CD4-positive, alpha-beta T cell treated with Interleukin-10 for 1 hour (primary cell): ENCODE data around the gene NDFIP2.

Source experiments
- DNase-seq: peaks from one replicate; pipeline ENCODE4 v3.0.0-alpha.2; 2020

The NDFIP2 gene

GRCh38 chr13:79462895-79463294, 18.1 kb upstream of the NDFIP2 start:
- no peak for DNase-seq

GRCh38 chr13:79463604-79464003, 17.4 kb upstream of the NDFIP2 start:
- no peak for DNase-seq

GRCh38 chr13:79466872-79467271, 14.1 kb upstream of the NDFIP2 start:
- DNase-seq: no peak

GRCh38 chr13:79468402-79468801, 12.6 kb upstream of the NDFIP2 start:
- no peak for DNase-seq

DNA sequence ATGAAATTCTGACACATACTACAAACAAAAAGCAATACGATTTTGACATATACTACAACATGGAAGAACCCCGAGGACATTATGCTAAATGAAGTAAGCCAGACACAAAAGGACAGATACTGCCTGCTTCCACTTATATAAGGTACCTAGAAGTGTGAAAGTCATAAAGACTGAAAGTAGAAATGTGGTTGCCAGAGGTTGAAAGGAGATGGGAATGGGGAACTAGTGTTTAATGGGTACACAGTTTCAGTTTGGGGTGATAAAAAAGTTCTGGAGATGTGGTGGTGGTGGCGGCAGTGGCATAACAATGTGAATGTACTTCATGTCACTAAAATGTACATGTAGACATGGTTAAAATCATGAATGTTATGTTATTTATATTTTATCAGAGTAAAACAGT, 12.1 kb upstream of the NDFIP2 start:
- DNase-seq: no peak

DNA sequence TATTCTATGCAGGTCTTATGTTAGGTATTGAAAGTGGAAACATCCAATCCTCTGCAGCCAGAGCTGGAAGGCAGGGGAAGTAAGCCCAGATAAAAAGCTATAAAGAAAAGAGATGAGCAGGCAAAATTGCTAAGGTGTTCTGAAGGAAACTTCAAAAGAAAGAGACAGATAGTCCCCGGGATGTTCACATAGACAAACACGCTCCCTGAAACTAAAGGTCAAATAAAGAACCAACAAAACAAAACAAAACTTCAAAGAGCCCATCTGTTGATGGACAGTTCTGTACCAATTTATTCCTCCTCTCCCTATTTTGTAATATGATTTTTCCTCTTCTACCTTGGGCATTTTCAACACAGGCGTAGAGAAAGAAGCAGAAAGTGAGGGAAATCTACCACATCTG, 11.3 kb upstream of the NDFIP2 start:
- DNase-seq: no peak

DNA sequence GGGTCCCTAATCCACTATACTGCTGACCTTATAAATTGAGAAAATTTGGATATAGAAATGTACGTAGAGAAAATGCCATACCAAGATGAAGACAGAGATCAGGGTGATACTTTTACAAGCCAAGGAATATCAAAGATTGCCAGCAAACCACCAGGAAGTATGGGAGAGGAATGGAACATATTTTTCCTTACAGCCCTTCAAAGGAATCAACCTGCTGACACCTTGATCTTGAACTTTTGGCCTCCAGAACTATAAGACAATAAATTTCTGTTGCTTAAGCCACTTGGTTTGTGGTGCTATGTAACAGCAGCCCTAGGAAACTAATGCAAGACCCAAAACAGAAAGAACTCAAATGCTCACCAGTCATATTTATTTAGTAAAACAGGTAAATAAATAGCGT, 10.3 kb upstream of the NDFIP2 start:
- DNase-seq: no peak

- no peak for DNase-seq
Observed at GRCh38 chr13:79475569-79475968, 5.4 kb upstream of the NDFIP2 start.

- DNase-seq: no peak
Observed at GRCh38 chr13:79477968-79478367, 3.0 kb upstream of the NDFIP2 start.

DNA sequence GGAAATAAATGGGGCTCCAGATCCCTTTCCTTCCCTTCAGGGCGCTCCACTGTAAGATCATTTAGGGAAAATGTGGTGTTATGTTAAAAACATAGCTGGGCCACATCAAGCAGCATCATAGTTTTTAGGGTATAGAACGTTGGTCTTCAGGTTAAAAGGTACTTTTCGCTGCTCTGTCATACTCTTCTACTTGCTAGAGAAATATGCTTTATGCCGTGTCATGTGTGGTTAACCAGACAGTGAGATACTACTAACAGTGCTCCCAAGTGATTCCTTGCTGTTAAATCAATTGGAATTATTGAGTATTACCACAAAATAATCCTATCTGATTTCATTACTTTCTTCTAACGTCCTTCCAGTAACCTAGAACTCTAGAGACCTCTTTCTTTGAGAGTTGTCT, 1.1 kb upstream of the NDFIP2 start:
- DNase-seq: no peak

DNA sequence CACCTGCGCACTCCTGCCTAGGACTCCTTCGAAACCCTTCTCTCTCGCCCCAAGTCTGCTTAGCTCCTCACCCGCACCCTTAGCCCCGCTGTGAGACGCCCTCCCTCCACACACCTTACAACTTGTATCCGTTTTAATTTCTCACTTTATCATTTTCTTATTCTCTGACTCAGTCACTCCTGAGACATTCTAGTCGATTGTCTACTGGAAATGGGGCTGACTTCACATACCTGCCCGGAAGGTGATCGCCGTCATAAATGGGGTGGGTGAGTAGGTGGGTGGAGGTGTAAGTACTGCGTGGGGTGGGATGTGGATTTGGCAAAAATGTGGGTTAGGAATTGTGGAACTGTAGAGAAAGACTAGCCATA, 714 bp downstream of the NDFIP2 start:
- peak; percentile 61 for DNase-seq

GRCh38 chr13:79482281-79482970, 1.5 kb downstream of the NDFIP2 start:
- no peak for DNase-seq

GRCh38 chr13:79483086-79483706, 2.2 kb downstream of the NDFIP2 start:
- DNase-seq: no peak

DNA sequence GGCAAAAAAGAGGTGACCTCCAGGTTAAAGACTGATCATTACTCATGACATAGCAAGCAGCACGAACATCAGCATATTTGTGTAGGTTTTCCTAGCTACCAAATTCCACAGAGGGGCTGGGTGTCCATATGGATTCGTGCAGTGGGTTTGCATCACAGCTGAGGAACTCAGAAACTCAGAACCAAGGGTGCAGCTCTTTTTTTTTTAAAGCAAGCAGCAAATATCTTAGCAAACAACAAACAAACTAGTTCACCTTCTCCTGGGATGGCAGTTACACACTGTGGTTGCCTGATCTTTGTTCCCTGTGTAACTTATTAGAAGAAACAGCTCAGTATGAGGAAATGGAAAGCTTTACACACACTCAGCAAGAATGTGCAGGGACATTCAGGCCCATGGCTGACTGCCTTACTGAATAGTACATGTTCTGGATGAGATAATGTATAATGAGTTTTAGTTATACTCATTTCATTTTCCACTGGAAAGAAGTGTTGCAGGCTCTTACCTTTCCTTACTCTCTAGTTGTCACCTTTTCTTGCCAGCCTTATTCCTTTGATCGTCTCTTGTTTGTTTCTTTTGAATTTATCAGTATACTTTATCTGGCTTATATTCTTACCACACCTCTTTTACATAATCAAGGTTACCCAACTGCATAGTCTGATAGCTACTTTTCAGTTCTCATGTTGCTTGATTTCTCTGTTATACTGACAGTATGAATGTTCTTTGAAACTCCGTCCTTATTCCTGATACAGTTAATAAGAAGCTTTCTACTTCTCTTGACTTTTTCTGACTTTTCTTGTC, 4.3 kb downstream of the NDFIP2 start:
- no peak for DNase-seq

DNA sequence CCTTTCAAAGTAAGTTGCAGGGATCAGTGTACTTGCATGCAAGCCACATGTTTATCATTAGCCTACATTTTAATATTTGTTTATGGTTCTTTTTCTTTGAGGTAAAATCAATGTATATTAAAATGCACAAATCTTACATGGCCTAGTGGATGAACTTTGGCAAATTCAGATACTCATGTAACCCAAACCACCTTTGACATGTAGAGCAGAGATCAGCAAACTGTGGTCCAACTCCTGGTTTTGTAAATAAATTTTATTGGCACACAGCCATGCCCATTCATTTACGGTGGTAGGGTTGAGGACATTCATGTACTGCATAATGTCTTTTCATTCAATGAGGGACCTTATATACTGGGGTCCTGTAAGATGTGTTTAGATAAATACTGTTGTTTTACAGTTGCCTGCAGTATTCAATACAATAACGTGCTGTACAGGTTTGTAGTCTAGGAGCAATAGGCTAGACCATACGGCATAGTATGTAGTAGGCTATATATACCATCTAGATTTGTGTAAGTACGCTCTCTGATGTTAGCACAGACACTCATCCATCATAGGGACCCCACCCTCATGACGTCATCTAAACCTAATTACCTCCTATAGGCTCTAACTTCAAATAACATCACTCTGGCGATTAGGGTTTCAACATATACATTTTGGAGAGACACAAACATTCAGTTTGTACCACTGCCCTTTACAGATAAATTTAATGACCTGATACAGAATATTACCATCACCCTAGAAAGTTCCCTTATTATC, 5.7 kb downstream of the NDFIP2 start:
- no peak for DNase-seq

DNA sequence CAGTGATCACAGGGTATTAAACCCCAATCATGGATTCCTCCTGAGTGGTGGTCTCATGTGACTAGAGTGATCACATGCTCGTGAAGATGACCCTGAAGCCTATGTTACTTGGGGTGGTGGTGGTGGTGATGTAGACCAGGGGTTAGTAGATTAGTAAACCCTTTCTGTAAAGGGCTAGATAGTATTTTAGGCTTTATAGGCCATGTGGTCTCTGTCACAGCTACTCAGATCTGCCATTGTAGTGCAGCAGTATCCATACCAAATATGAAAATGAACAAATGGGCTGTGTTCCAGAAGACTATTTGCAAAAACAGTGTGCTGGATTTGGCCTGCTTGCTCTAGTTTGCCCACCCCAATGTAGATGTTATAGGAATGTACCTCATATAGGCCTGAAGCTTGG, 9.4 kb downstream of the NDFIP2 start:
- no peak for DNase-seq

DNA sequence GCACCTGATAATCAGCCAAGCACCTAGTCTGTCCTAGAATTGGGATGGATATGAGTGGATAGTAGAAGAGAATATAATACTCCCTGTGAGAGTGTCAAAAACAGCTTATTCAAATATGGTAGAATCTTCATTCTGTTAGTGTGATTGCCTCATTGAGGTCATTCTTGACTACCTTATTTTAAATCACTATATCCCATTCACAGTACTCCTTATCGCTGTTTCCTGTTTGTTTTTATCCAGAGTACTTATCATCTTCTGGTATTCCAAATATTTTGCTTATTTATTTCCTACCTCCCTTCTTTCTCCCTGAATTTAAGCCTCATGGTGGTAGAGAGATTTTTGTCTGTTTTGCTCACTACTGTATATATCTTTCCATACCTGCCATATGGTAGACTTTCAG, 9.9 kb downstream of the NDFIP2 start:
- no peak for DNase-seq

DNA sequence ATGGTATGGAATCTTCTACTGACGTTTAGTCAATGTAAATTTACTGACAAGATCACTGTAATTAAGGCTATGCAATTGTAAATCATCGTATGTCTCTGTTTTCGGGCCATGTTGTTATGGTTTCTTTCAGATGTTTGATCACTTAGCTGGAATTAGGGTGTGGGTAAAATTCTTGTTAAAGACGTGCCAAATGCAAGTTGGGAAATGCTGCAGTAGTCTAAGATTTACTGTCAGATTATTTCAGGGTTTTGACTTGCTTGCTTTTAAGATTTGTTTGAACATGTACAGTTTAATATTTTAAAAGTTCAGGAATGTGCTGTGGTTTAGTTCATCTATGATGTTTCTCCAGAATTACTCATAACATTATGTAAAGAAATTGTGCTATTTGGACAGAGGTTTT, 10.8 kb downstream of the NDFIP2 start:
- no peak for DNase-seq

- DNase-seq: no peak
Observed at GRCh38 chr13:79492313-79492798, 11.4 kb downstream of the NDFIP2 start.

DNA sequence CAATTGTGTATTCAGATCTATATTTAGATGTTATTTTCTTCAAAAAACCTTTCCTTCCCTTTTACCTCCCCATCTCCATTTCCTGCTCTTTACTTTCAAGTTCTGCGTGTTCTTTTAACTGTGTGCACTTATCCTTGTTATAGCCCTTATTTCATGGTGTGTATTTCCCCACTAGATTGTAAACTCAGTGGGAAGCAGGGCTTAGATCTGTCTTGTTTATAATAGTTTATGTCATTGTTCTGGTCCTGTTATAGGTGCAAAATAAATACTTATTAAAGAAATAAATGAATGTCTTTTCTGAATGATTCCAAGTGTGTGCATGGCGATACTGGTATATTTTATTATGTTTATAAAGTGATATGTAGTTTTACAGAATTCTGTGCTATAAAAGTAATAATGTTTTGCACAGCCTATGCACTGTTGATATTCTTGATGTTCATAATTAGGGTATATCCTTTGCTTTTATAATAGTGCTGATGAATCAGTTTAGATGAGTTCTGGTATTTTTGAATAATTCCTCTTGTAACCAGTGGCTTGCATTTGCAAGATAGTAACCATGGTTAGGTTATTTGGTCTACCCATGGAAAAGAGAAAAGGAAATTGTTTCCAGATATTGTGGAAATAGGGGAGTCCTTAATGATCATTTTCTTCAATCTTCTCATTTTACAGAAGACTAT, 12.1 kb downstream of the NDFIP2 start:
- no peak for DNase-seq

DNA sequence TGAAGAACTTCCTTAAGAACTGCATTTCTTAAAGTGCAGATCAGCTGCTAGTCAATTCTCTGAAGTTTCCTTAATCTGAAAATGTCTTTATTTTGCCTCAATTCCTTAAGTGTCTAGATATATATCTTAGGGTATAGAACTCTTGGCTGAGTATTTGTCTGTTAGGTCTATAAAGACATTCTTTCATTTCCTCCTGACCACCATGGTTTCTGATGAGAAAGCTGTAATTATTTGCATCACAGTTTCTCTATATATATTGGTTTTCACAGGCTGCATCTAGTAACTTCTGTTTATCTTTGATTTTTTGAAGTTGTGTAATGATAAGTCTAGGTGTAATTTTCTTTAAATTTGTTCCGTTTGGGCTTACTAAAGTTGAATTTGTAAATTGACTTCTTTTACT, 15.2 kb downstream of the NDFIP2 start:
- no peak for DNase-seq

DNA sequence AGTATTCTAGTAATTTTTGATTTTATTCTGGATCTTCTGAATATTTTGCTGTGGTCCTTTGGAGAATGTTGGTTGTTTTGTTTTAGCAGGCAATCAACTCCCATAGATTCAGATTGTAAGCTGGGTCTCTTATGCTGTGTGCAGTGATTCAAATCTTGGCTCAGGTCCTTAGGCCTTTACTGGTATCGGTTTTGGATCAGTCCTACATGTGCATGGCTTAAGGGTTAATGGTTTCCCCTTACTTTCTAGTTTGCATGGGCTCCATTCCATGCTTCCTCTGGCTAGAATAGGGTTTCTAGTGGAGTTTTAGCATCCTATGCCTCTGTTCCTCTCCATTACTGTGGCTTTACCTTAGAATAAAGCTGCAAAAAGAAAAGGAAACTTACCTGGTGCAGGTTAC, 16.1 kb downstream of the NDFIP2 start:
- DNase-seq: no peak

- no peak for DNase-seq
Observed at GRCh38 chr13:79497852-79498251, 16.9 kb downstream of the NDFIP2 start.
